GM23338 (cell line): ENCODE data around the gene NUPR1. TPM values are rescaled to one million over a fixed set of nuclear protein-coding genes. Genes with fewer than 3 reads are reported as not detected.

Source experiments
- ATAC-seq: fragments of 200-7000 bp; cut with Tn5 transposase; 3 replicates; pipeline ENCODE4 v1.9.1; 2020
- DNase-seq: peaks from one replicate; pipeline ENCODE4 v3.0.0-alpha.2; 2015; ENCODE audit warnings: low spot score
- H2AFZ ChIP-seq: fragments of 200-600 bp; sonication (generic); 2 replicates; pipeline ENCODE4 v1.8.0; 2016; ENCODE audit warnings: antibody characterized with exemption, mild to moderate bottlenecking, moderate library complexity
- H3F3A ChIP-seq: fragments of 200-600 bp; sonication (generic); replicated peaks from 2 replicates; pipeline ENCODE4 v1.8.0; 2017; ENCODE audit warnings: antibody characterized with exemption, mixed run types, low read depth
- H3K27ac ChIP-seq: fragments of 200-600 bp; sonication (generic); 2 replicates; pipeline ENCODE4 v1.6.1; 2016; ENCODE audit warnings: low read depth
- H3K27me3 ChIP-seq: fragments of 200-600 bp; sonication (generic); 2 replicates; pipeline ENCODE4 v1.8.0; 2016; ENCODE audit warnings: mild to moderate bottlenecking, mixed run types, moderate library complexity; ENCODE audit not compliant: insufficient read depth
- H3K36me3 ChIP-seq: fragments of 200-600 bp; sonication (generic); 2 replicates; pipeline ENCODE4 v1.8.0; 2016; ENCODE audit warnings: mild to moderate bottlenecking; ENCODE audit not compliant: insufficient read depth
- H3K4me1 ChIP-seq: fragments of 200-600 bp; sonication (generic); 2 replicates; pipeline ENCODE4 v1.8.0; 2016; ENCODE audit warnings: mild to moderate bottlenecking, moderate library complexity; ENCODE audit not compliant: insufficient read depth
- H3K4me2 ChIP-seq: fragments of 200-600 bp; sonication (generic); 2 replicates; pipeline ENCODE4 v1.7.1; 2017; ENCODE audit warnings: mixed run types
- H3K4me3 ChIP-seq: fragments of 200-600 bp; sonication (generic); 2 replicates; pipeline ENCODE4 v1.6.1; 2016; ENCODE audit warnings: mixed run types
- H3K79me2 ChIP-seq: fragments of 200-600 bp; sonication (generic); replicated peaks from 2 replicates; pipeline ENCODE4 v1.8.0; 2017; ENCODE audit warnings: mild to moderate bottlenecking; ENCODE audit not compliant: insufficient read depth
- H3K9me2 ChIP-seq: fragments of 200-600 bp; sonication (generic); 2 replicates; pipeline ENCODE4 v1.8.0; 2017; ENCODE audit not compliant: insufficient read depth
- H4K20me1 ChIP-seq: fragments of 200-600 bp; sonication (generic); replicated peaks from 2 replicates; pipeline ENCODE4 v1.8.0; 2017; ENCODE audit warnings: mild to moderate bottlenecking; ENCODE audit not compliant: insufficient read depth
- H3K27ac Mint-ChIP-seq: 2 replicates; pipeline ENCODE4 v1.8.0; 2020; ENCODE audit warnings: inconsistent platforms, mild to moderate bottlenecking, moderate library complexity, mixed read lengths
- H3K27me3 Mint-ChIP-seq: 3 replicates; pipeline ENCODE4 v1.8.0; 2022; ENCODE audit warnings: low read depth, mild to moderate bottlenecking, moderate library complexity, mixed read lengths, inconsistent platforms; ENCODE audit not compliant: insufficient read depth, poor library complexity
- H3K36me3 Mint-ChIP-seq: 3 replicates; pipeline ENCODE4 v1.8.0; 2021; ENCODE audit warnings: low read depth, mild to moderate bottlenecking, inconsistent platforms, moderate library complexity, mixed read lengths
- H3K4me1 Mint-ChIP-seq: 3 replicates; pipeline ENCODE4 v1.8.0; 2020; ENCODE audit warnings: mild to moderate bottlenecking, inconsistent platforms, mixed read lengths
- H3K4me3 Mint-ChIP-seq: 3 replicates; pipeline ENCODE4 v1.8.0; 2021; ENCODE audit warnings: moderate library complexity, mild to moderate bottlenecking, inconsistent platforms, mixed read lengths
- H3K9me3 Mint-ChIP-seq: 3 replicates; pipeline ENCODE4 v1.8.0; 2020; ENCODE audit warnings: moderate library complexity, mild to moderate bottlenecking, inconsistent platforms, mixed read lengths
- CREB1 ChIP-seq: fragments of 250-450 bp; sonication (Bioruptor Pico); IDR thresholded peaks from 2 replicates; pipeline ENCODE4 v1.5.0; 2020; ENCODE audit warnings: low read depth, mild to moderate bottlenecking, moderate library complexity
- CTCF ChIP-seq, 2 experiments: fragments of 200-600 bp in 1 of 2; sonication (generic) in 1 of 2; conservative IDR thresholded peaks; 2 replicates each; pipeline versions ENCODE4 v1.5.1 to v1.6.1; 2016 to 2017; ENCODE audit warnings: antibody characterized with exemption in 2 of 2, low read depth in 2 of 2, mild to moderate bottlenecking in 2 of 2, moderate library complexity in 1 of 2
- ETS1 ChIP-seq: IDR thresholded peaks from 2 replicates; pipeline ENCODE4 v1.6.1; 2016; ENCODE audit warnings: antibody characterized with exemption
- EZH2 ChIP-seq: fragments of 200-600 bp; sonication (generic); IDR thresholded peaks from one replicate; pipeline ENCODE4 v1.8.0; 2017; ENCODE audit warnings: antibody characterized with exemption, mild to moderate bottlenecking, low read depth; ENCODE audit not compliant: unreplicated experiment
- EZH2phosphoT487 ChIP-seq: fragments of 200-600 bp; sonication (generic); IDR thresholded peaks from one replicate; pipeline ENCODE4 v1.8.1; 2018; ENCODE audit warnings: antibody characterized with exemption; ENCODE audit not compliant: unreplicated experiment
- JUNB ChIP-seq: IDR thresholded peaks from one replicate; pipeline ENCODE4 v1.6.1; 2016; ENCODE audit warnings: antibody characterized with exemption; ENCODE audit not compliant: unreplicated experiment
- NANOG ChIP-seq: IDR thresholded peaks from 2 replicates; pipeline ENCODE4 v1.6.1; 2016; ENCODE audit warnings: antibody characterized with exemption, borderline replicate concordance
- POLR2AphosphoS5 ChIP-seq: IDR thresholded peaks from 2 replicates; pipeline ENCODE4 v1.6.1; 2016; ENCODE audit warnings: antibody characterized with exemption, low read depth
- REST ChIP-seq: IDR thresholded peaks from one replicate; pipeline ENCODE4 v1.6.1; 2018; ENCODE audit warnings: antibody characterized with exemption; ENCODE audit not compliant: unreplicated experiment
- STAT1 ChIP-seq: IDR thresholded peaks from one replicate; pipeline ENCODE4 v1.6.1; 2016; ENCODE audit warnings: antibody characterized with exemption; ENCODE audit not compliant: unreplicated experiment
- ZNF114 ChIP-seq: fragments of 250-450 bp; sonication (Bioruptor Pico); IDR thresholded peaks from 2 replicates; pipeline ENCODE4 v1.5.0; 2020; ENCODE audit warnings: mild to moderate bottlenecking, moderate library complexity
- ZNF331 ChIP-seq: fragments of 250-450 bp; sonication (Bioruptor Pico); IDR thresholded peaks from 2 replicates; pipeline ENCODE4 v1.5.0; 2020; ENCODE audit warnings: low read depth, mild to moderate bottlenecking, moderate library complexity
- ZNF462 ChIP-seq: fragments of 250-450 bp; sonication (Bioruptor Pico); IDR thresholded peaks from 2 replicates; pipeline ENCODE4 v1.5.0; 2020; ENCODE audit warnings: mild to moderate bottlenecking, moderate library complexity
- polyA plus RNA-seq: library from polyadenylated mRNA; unstranded; fragments of >200 nt; fragmentation: Nextera tagmentation; extraction: Ambion mirVana; gene quantifications from 2 replicates; pipeline ENCODE4 v1.2.1, GENCODE V29; 2016
- total RNA-seq: library from RNA; depleted of rRNA; stranded (reverse); fragments of >200 nt; shearing (Covaris generic); gene quantifications from 2 replicates; pipeline ENCODE4 v1.2.3, GENCODE V29; 2014

Gene NUPR1
- total and polyA plus RNA-seq, 2 experiments from 2014 or later, result 0.03 to 0.48 TPM

- TF ChIP-seq CREB1 (CRISPR knock-in tag) (no peak), CTCF (conservative IDR thresholded peaks at IDR 0.05; ENCODE audit: low read depth in 2 of 2) (no peak)
Observed at GRCh38 chr16:28586466-28586865, 47.7 kb upstream of the NUPR1 start (continued).

- no peak overlapping the region for H2AFZ ChIP-seq
- peaks cover 4% of the 10 kb centered on the region; the same call in 1 of the 2 replicates for H3K36me3 ChIP-seq
- no peak overlapping the region for H3K4me2 ChIP-seq
- Mint-ChIP-seq H3K4me1 (no peaks in the 10 kb centered on the region), H3K36me3 (peaks cover 18% of the 10 kb centered on the region), H3K27ac (no peak overlapping the region), H3K27me3 (peaks cover 3% of the 10 kb centered on the region), H3K9me3 (no peaks in the 10 kb centered on the region), H3K4me3 (no peak overlapping the region)
- DNase-seq (no peak), ATAC-seq (no peak)
- H3K79me2 ChIP-seq, result no peaks in the 10 kb centered on the region
- H3F3A ChIP-seq, result no peaks in the 10 kb centered on the region
- no peaks in the 10 kb centered on the region for H3K4me1 ChIP-seq
- H3K4me3 ChIP-seq, result no peak overlapping the region
- H4K20me1 ChIP-seq, result no peaks in the 10 kb centered on the region; the same call in 1 of the 2 replicates
- H3K9me2 ChIP-seq, result no peaks in the 10 kb centered on the region
- no peaks in the 10 kb centered on the region for H3K27me3 ChIP-seq
- no peak overlapping the region for H3K27ac ChIP-seq
- TF ChIP-seq EZH2, result no peak
- no peak for TF ChIP-seq POLR2AphosphoS5
- no peak for TF ChIP-seq ZNF114 (CRISPR knock-in tag)
- TF ChIP-seq REST, result no peak
- no peak for TF ChIP-seq EZH2phosphoT487
- no peak for TF ChIP-seq ZNF331
- TF ChIP-seq ETS1, result no peak
- TF ChIP-seq ZNF462 (CRISPR knock-in tag), result no peak
- TF ChIP-seq CREB1 (CRISPR knock-in tag), result no peak
- no peak for TF ChIP-seq JUNB
- TF ChIP-seq STAT1, result no peak
- no peak for TF ChIP-seq NANOG
Observed at GRCh38 chr16:28585674-28586073, 46.9 kb upstream of the NUPR1 start.
